Activated T-cell treated with anti-CD3 and anti-CD28 coated beads, Interleukin-2, amount 50 U/mL, for 4 hours (primary cell): ENCODE measurements around the gene ODF2. TPM values are rescaled to one million over a fixed set of nuclear protein-coding genes. Genes with fewer than 3 reads are reported as not detected.
"Not testable (repeated sequence)": the region's sequence is repeated elsewhere in the genome, so short reads cannot be mapped to it uniquely, and the experiment has no call there.

Source experiments
- ATAC-seq, 2 donors: fragments of 200-7000 bp; cut with Tn5 transposase; one replicate each; pipeline ENCODE4 v1.10.0; 2021
- DNase-seq: peaks from one replicate; pipeline ENCODE4 v3.0.0-alpha.2; 2020
- H3K27me3 Mint-ChIP-seq: one replicate; pipeline ENCODE4 v1.8.0; 2021; ENCODE audit warnings: low read depth, mixed read lengths
- H3K36me3 Mint-ChIP-seq: one replicate; pipeline ENCODE4 v1.8.0; 2022; ENCODE audit warnings: mixed read lengths; ENCODE audit not compliant: insufficient read depth
- H3K4me1 Mint-ChIP-seq: one replicate; pipeline ENCODE4 v1.8.0; 2021; ENCODE audit warnings: low read depth, mixed read lengths
- H3K4me3 Mint-ChIP-seq: one replicate; pipeline ENCODE4 v1.8.0; 2021; ENCODE audit warnings: mild to moderate bottlenecking, moderate library complexity, mixed read lengths
- H3K9me3 Mint-ChIP-seq: one replicate; pipeline ENCODE4 v1.8.0; 2021; ENCODE audit warnings: mixed read lengths
- total RNA-seq, 3 donors: library from RNA; stranded (reverse); gene quantifications; one replicate each; pipeline ENCODE4 v1.2.1, GENCODE V29; 2021

The ODF2 gene
- total RNA-seq, 3 donors from 2014 or later = 54.1 to 58.5 (median 56.0) TPM

DNA sequence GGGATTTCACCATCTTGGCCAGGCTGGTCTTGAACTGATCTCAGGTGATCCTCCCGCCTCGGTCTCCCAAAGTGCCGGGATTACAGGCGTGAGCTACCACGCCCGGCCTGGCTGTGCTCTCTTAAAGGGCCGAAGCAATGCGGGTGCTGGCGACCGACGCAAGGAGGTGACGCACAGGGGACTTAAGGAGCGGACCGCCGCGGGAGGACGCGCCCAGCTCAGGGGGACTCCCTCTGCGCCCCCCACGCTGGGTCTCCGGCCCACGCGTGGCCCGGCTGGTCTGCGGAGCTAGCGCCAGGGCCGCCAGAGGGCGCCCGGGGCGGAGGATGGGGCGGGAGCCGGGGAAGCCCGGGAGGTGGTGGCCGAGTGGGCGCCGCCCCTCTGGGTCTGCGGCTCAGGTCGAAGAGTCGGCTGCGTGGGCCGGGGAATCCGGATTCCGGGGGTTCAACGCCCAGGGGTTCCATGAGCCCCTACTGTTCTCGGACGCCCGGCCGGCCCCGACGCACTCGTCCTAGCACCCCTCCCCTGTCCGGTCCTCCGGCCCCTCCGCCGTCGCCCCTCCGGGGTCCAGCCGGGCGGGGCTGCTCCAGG, 35.7 kb upstream of the ODF2 start:
- Mint-ChIP-seq H3K27me3 (peaks cover 31% of the 10 kb centered on the region), H3K9me3 (no peaks in the 10 kb centered on the region), H3K4me3 (peak overlapping the region; percentile 77), H3K4me1 (peaks cover 9% of the 10 kb centered on the region), H3K36me3 (no peaks in the 10 kb centered on the region)
- ATAC-seq (peak; percentile 83 to 85), DNase-seq (peak; percentile 64)

DNA sequence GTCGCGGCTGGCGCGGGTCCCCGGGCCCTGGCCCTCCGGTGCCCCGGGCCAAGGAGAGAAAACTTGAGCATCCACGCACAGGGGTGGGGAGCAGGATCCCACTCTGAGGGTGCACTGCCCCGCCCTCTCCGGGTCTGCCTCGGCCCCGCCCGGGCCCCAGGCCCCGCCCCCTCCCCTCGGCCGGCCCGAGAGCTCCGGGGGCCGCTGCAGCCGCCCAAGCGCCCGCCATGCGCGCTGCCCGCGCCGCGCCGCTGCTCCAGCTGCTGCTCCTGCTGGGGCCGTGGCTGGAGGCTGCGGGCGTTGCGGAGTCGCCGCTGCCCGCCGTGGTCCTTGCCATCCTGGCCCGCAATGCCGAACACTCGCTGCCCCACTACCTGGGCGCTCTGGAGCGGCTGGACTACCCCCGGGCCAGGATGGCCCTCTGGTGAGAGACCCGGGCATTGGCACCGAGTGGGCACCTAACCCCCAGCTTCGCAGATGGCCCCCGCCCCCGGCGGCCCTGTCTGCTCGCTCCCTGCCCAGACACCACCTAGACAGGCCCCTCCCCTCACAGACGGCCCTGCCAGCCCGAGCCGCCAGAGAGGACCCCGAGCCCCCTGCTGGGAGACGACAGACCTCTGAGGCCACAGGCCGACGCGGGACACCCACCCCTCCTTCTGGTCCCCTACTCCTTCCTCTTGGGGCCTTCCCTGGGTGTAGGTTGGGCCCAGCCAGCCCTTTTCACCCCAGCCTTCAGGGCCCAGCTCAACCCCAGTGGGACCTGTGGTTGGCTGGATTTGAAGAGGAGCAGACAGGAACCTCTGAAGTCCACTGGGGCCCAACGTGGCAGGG, 34.9 kb upstream of the ODF2 start, which contains the start of gene CERCAM:
CERCAM (plus strand) TSS at position 207 of the 831 bp plus-strand sequence; CDS start at position 228, 21 bp downstream.
- no peaks in the 10 kb centered on the region for H3K9me3 Mint-ChIP-seq
- no peaks in the 10 kb centered on the region for H3K36me3 Mint-ChIP-seq
- ATAC-seq = peak; percentile 76 to 77
- peak within 1 kb of the TSS; percentile 77 for H3K4me3 Mint-ChIP-seq
- DNase-seq = peak; percentile 45
- peaks cover 9% of the 10 kb centered on the region for H3K4me1 Mint-ChIP-seq
- H3K27me3 Mint-ChIP-seq = peaks cover 24% of the 10 kb centered on the region

DNA sequence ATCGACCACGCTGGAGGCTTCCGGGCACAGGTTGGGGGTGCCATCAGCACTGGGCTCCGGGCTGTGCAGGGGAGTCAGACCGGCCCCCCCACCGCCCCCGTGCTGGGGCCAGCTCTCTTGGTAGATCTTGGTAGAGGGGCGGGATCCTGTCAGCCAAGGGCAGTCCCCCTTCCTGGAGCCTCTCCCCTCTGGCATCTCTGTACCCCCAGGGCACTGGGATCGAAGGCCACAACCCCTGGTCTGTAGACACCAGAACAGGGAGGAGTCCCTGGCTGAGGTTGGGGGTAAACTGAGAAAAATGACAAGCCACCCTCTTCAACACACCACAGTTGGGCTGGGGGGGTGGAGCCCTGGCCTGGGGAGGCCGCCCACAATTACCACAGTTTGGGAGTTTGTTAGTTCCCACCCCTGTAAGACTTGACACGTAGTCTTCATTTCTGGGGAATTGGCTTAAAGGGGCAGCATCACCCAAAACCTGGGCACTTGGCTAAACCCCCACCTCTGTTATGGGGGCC, 34.3 kb upstream of the ODF2 start:
- DNase-seq (no peak), ATAC-seq (no peak)
- Mint-ChIP-seq H3K9me3 (no peaks in the 10 kb centered on the region), H3K4me1 (peaks cover 9% of the 10 kb centered on the region), H3K36me3 (no peaks in the 10 kb centered on the region), H3K4me3 (peak overlapping the region; percentile 37), H3K27me3 (peaks cover 18% of the 10 kb centered on the region)

DNA sequence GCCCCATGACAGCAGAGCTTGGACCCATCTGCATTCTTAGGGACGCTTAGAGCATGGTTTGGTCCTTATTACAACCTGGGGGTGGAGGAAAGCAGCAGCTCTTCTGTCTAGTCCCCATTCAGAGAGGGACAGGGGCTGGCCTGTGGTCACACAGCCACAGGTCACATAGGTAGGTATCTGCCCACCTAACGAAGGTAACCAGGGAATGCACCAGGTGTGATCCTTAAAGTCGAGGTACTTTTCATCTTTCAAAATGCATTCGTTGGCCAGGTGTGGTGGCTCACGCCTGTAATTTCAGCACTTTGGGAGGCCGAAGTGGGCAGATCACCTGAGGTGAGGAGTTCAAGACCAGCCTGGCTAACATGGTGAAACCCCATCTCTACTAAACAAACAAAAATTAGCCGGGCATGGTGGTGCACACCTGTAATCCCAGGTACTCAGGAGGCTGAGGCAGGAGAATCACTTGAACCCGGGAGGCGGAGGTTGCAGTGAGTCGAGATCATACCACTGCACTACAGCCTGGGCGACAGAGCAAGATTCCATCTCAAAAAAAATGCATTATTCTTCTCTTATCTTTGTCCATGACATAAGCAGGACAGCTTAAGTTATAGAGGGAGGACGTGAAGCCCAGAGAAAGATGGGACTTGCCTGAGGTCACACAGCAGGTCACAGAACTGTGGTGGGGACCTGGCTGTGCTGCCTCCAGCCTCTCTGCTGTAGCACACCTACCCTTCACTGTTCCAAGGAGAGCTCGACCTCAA, 33.6 kb upstream of the ODF2 start:
- peaks cover 16% of the 10 kb centered on the region for H3K27me3 Mint-ChIP-seq
- H3K4me1 Mint-ChIP-seq, H3K36me3 Mint-ChIP-seq, DNase-seq, ATAC-seq, H3K9me3 Mint-ChIP-seq: not testable (repeated sequence)
- H3K4me3 Mint-ChIP-seq = peak overlapping the region; percentile 37

DNA sequence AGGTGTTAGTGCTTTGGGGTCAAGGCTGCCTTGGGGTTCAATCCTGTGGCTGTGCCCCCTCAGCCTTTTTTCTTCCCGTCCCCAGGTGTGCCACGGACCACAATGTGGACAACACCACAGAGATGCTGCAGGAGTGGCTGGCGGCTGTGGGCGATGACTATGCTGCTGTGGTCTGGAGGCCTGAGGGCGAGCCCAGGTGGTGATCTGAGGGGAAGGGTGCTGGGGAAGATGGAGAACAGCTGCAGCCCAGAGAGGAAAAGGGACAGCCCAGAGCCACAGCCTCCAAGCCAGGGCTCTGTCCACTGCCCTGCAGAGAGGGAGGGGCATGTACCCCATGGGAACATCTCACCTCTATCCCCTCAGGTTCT, 33.0 kb upstream of the ODF2 start:
- peaks cover 9% of the 10 kb centered on the region for H3K4me1 Mint-ChIP-seq
- no peak for DNase-seq
- H3K27me3 Mint-ChIP-seq = peaks cover 16% of the 10 kb centered on the region
- H3K4me3 Mint-ChIP-seq = no peak overlapping the region
- ATAC-seq = no peak
- no peaks in the 10 kb centered on the region for H3K36me3 Mint-ChIP-seq
- H3K9me3 Mint-ChIP-seq = no peaks in the 10 kb centered on the region

DNA sequence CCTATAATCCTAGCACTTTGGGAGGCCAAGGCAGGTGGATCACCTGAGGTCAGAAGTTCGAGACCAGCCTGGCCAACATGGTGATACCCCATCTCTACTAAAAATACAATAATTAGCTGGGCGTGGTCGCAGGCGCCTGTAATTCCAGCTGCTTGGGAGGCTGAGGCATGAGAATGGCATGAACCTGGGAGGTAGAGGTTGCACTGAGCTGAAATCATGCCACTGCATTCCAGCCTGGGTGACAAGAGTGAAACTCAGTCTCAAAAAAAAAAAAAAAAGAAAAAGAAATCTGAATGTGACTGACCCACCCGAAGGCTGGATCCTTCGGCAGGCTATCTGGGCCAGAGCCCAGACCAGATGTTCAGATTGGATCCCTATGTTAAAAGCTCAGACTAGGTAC, 32.5 kb upstream of the ODF2 start:
- H3K4me1 Mint-ChIP-seq, H3K4me3 Mint-ChIP-seq, H3K36me3 Mint-ChIP-seq, DNase-seq, H3K9me3 Mint-ChIP-seq, ATAC-seq: not testable (repeated sequence)
- peaks cover 15% of the 10 kb centered on the region for H3K27me3 Mint-ChIP-seq

DNA sequence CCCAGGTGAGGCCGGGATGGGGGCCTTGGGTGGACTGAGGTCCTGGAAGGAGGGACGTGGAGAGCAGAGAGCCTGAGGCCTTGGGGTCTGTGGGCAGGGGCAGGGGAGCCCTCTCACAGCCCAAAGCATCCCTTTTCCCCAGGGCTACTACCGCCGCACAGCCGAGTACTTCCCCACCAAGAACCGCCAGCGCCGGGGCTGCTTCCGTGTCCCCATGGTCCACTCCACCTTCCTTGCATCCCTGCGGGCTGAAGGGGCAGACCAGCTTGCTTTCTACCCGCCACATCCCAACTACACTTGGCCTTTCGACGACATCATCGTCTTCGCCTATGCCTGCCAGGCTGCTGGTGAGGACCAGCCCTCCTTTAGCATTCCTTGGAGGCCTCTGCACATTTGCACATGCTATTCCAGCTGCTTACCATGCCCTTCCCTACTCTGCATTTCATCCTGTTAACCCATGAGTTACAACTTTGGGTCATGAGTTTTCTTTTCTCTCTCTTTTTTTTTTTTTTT, 31.5 kb upstream of the ODF2 start:
- Mint-ChIP-seq H3K36me3 (no peaks in the 10 kb centered on the region), H3K9me3 (no peaks in the 10 kb centered on the region), H3K27me3 (peaks cover 7% of the 10 kb centered on the region), H3K4me1 (peaks cover 7% of the 10 kb centered on the region), H3K4me3 (no peak overlapping the region)
- DNase-seq = no peak
- ATAC-seq = no peak

DNA sequence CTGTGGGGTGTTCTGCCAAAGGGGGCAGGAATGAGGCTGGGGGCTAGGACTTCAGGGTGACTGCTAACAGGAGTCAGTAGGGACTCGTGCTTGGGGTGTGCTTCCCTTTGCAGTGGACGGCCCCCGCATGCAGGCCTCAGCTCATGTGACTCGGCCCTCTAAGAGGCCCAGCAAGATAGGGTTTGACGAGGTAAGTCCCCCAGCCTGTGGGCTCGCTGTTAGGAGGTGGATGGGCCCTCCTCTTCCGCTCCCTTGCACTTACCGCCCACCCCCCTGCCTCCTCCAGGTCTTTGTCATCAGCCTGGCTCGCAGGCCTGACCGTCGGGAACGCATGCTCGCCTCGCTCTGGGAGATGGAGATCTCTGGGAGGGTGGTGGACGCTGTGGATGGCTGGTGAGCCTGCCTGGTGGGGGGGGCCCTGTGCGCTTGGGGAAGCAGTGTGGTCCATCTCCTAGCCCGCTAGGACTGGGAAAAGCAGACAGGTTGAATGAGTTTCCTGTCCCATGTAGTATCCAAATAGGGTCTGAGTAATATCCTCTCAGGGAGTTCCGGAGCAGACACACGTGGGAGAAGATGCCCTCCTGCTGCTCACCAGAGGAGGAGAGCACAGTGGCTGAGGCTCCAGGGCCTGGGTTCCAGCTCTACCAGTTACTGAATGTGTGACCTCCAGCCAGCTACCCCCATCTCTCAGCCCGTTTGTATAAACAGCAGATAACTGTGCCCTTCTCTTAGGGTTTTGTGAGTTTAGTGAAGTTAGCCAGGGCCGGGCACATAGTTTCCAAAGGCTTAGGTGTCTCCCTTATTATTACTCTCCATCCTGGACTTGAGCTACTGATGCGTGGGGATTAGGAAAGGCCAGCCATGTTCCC, 26.9 kb upstream of the ODF2 start:
- Mint-ChIP-seq H3K4me1 (no peaks in the 10 kb centered on the region), H3K27me3 (no peaks in the 10 kb centered on the region), H3K4me3 (no peak overlapping the region), H3K9me3 (no peaks in the 10 kb centered on the region), H3K36me3 (no peaks in the 10 kb centered on the region)
- no peak for ATAC-seq
- DNase-seq = no peak

DNA sequence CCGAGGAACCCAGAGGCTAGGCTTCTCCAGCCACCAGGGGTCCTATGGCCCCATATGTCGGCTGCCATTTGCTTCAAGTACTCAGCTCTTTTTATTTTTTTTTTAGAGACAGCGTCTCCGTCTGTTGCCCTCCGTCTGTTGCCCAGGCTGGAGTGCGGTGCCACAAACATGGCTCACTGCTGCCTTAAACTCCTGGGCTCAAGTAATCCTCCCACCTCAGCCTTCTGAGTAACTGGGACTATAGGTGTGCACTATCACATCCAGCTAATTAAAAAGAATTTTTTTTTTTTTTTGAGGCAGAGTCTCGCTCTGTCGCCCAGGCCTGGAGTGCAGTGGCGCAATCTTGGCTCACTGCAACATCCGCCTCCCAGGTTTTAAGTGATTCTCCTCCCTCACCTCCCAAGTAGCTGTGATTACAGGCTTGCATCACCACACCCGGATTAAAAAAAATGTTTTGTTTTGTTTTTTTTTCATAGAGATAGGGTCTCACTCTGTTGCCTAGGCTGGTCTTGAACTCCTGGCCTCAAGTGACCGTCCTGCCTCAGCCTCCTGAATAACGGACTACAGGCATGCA, 26.2 kb upstream of the ODF2 start:
- H3K4me1 Mint-ChIP-seq = no peaks in the 10 kb centered on the region
- ATAC-seq (no peak), DNase-seq (no peak)
- H3K36me3 Mint-ChIP-seq = no peaks in the 10 kb centered on the region
- H3K4me3 Mint-ChIP-seq = no peak overlapping the region
- no peaks in the 10 kb centered on the region for H3K27me3 Mint-ChIP-seq
- H3K9me3 Mint-ChIP-seq = no peaks in the 10 kb centered on the region

DNA sequence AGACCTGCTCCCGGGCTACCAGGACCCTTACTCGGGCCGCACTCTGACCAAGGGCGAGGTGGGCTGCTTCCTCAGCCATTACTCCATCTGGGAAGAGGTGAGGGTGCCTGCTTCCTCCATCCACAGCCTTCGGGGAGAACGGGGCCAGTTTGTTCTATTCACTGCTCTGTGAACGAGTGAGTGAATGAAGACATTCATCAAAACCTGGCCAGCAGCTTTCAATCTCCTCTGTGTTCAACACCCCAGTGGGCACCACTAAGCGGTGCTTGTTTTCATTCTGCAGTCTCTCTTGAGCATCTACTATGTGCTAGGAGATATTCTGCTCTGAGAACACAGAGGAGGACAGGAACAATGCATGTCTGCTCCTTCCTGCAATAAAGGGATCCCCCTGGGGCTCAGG, 24.6 kb upstream of the ODF2 start:
- H3K27me3 Mint-ChIP-seq = no peaks in the 10 kb centered on the region
- H3K4me1 Mint-ChIP-seq = no peaks in the 10 kb centered on the region
- H3K36me3 Mint-ChIP-seq = no peaks in the 10 kb centered on the region
- no peak for DNase-seq
- H3K4me3 Mint-ChIP-seq = no peak overlapping the region
- ATAC-seq = no peak
- H3K9me3 Mint-ChIP-seq = no peaks in the 10 kb centered on the region

DNA sequence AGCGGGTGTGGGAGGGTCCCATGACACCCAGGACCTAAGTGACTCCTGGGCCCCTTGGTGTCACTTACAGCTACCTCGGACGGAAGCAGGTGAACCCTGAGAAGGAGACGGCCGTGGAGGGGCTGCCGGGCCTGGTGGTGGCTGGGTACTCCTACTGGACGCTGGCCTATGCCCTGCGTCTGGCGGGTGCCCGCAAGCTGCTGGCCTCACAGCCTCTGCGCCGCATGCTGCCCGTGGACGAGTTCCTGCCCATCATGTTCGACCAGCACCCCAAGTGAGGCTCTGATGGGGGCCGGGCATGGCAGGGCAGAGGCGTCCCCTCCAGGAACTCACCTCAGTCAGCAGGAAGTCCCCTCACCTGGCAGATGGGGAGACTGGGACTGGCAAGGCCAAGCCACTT, 21.5 kb upstream of the ODF2 start:
- ATAC-seq (no peak), DNase-seq (no peak)
- H3K27me3 Mint-ChIP-seq = no peaks in the 10 kb centered on the region
- H3K4me3 Mint-ChIP-seq = no peak overlapping the region
- H3K36me3 Mint-ChIP-seq = no peaks in the 10 kb centered on the region
- no peaks in the 10 kb centered on the region for H3K9me3 Mint-ChIP-seq
- H3K4me1 Mint-ChIP-seq = peaks cover 5% of the 10 kb centered on the region

DNA sequence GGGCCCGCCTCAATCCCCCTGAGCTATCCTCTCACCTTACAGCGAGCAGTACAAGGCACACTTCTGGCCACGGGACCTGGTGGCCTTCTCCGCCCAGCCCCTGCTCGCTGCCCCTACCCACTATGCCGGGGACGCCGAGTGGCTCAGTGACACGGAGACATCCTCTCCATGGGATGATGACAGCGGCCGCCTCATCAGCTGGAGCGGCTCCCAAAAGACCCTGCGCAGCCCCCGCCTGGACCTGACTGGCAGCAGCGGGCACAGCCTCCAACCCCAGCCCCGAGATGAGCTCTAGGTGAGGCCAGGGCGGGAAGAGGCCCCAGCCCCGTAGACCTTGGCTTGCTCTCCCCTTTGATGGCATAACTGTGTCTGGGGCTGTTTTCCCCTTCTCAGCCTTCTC, 20.2 kb upstream of the ODF2 start:
- H3K9me3 Mint-ChIP-seq = no peaks in the 10 kb centered on the region
- no peaks in the 10 kb centered on the region for H3K27me3 Mint-ChIP-seq
- H3K36me3 Mint-ChIP-seq = no peaks in the 10 kb centered on the region
- H3K4me1 Mint-ChIP-seq = peaks cover 5% of the 10 kb centered on the region
- ATAC-seq (no peak), DNase-seq (no peak)
- no peak overlapping the region for H3K4me3 Mint-ChIP-seq

DNA sequence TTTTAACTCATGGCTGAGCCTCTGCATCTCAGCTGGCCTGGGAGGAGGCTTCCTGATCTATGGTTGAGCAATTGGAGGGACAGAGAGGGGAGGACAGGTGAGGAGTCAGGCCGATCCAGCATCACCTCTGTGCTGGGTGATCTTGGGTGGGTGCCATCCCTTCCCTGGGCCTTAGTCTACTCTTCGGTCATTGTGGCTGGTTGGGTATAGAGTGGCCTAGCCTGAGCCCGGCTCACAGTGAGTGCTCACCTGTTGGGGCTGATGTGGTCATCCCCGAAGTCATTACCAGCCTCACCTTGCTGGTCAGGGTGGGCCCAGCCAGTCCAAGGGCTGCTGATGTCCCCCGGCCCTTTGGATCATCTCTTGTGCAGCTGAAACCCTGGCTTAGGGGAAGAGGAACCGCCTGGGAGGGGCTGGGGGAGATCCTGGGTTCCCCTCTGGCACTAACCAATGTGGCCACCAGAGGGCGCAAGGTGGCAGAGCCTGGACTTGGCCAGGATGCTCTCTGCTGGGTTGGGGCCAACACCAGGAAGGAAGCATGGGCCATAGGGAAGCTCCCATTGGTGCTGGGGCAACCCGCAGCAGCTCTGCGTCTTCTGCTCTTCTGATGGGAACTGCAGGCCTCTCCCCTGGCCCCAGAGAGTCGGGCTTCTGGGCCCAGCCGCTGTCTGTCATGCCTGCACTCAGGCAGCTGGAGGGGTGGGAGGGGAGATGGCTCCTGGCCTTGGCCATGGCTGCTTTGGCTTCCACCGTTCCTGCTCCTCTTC, 17.3 kb upstream of the ODF2 start:
- H3K27me3 Mint-ChIP-seq = no peaks in the 10 kb centered on the region
- H3K9me3 Mint-ChIP-seq = no peaks in the 10 kb centered on the region
- H3K36me3 Mint-ChIP-seq = no peaks in the 10 kb centered on the region
- H3K4me3 Mint-ChIP-seq = no peak overlapping the region
- ATAC-seq = peak; percentile 93 to 95
- peak; percentile 82 for DNase-seq
- peaks cover 5% of the 10 kb centered on the region for H3K4me1 Mint-ChIP-seq
